HepG2 (cell line): ENCODE results near the gene STRIP1. TPM values are rescaled to one million over a fixed set of nuclear protein-coding genes. Genes with fewer than 3 reads are reported as not detected.

Experiments
- DRAP1 ChIP-seq: IDR thresholded peaks from 2 replicates; pipeline ENCODE4 v1.6.1; 2016; ENCODE audit warnings: missing genetic modification reagents, missing compliant biosample characterization
- FOXA1 ChIP-seq, 2 experiments: fragments of 450-650 bp in 1 of 2; sonication (generic) in 1 of 2; formaldehyde crosslinking in 1 of 2; IDR thresholded peaks; 2 replicates each; pipeline versions ENCODE4 v1.4.0 to v1.6.1; 2016 to 2020; ENCODE audit warnings: missing genetic modification reagents in 1 of 2
- FOXP4 ChIP-seq: sonication (generic); formaldehyde crosslinking; IDR thresholded peaks from 2 replicates; pipeline ENCODE4 v1.4.0; 2020; ENCODE audit warnings: missing genetic modification reagents
- HDAC2 ChIP-seq: sonication (generic); formaldehyde crosslinking; IDR thresholded peaks from 2 replicates; pipeline ENCODE4 v1.4.0; 2020; ENCODE audit warnings: missing genetic modification reagents
- HMGXB3 ChIP-seq: sonication (generic); formaldehyde crosslinking; IDR thresholded peaks from 2 replicates; pipeline ENCODE4 v1.4.0; 2020; ENCODE audit warnings: missing genetic modification reagents, borderline replicate concordance
- HNF4A ChIP-seq: sonication (generic); formaldehyde crosslinking; IDR thresholded peaks from 2 replicates; pipeline ENCODE4 v1.4.0; 2020; ENCODE audit warnings: missing genetic modification reagents
- NCOA1 ChIP-seq: sonication (generic); formaldehyde crosslinking; IDR thresholded peaks from 2 replicates; pipeline ENCODE4 v1.9.0; 2021; ENCODE audit warnings: missing genetic modification reagents
- NFIC ChIP-seq: IDR thresholded peaks from 2 replicates; pipeline ENCODE4 v1.6.1; 2012; ENCODE audit warnings: mild to moderate bottlenecking, low read length, inconsistent platforms
- PATZ1 ChIP-seq: sonication (generic); formaldehyde crosslinking; IDR thresholded peaks from 2 replicates; pipeline ENCODE4 v1.4.0; 2020; ENCODE audit warnings: missing genetic modification reagents
- PHF5A ChIP-seq: IDR thresholded peaks from one replicate; pipeline ENCODE4 v1.6.1; 2018; ENCODE audit warnings: low read depth, missing genetic modification reagents; ENCODE audit not compliant: unreplicated experiment
- RCOR2 ChIP-seq: IDR thresholded peaks from 2 replicates; pipeline ENCODE4 v1.6.1; 2016; ENCODE audit warnings: missing biosample characterization, missing genetic modification reagents
- TARDBP ChIP-seq: sonication (generic); formaldehyde crosslinking; IDR thresholded peaks from 2 replicates; pipeline ENCODE4 v1.8.0; 2022; ENCODE audit warnings: mild to moderate bottlenecking, missing genetic modification reagents
- TBX3 ChIP-seq: fragments of 450-650 bp; IDR thresholded peaks from 2 replicates; pipeline ENCODE4 v1.6.1; 2017; ENCODE audit warnings: antibody characterized with exemption, mild to moderate bottlenecking, inconsistent platforms, borderline replicate concordance
- YEATS4 ChIP-seq: sonication (generic); formaldehyde crosslinking; IDR thresholded peaks from 2 replicates; pipeline ENCODE4 v1.4.0; 2020; ENCODE audit warnings: missing genetic modification reagents, borderline replicate concordance
- ZBTB37 ChIP-seq: sonication (generic); formaldehyde crosslinking; IDR thresholded peaks from 2 replicates; pipeline ENCODE4 v1.4.0; 2020; ENCODE audit warnings: mild to moderate bottlenecking, missing genetic modification reagents
- ZNF3 ChIP-seq: IDR thresholded peaks from 2 replicates; pipeline ENCODE4 v1.7.0; 2017; ENCODE audit warnings: inconsistent platforms
- ZNF414 ChIP-seq: sonication (generic); formaldehyde crosslinking; IDR thresholded peaks from 2 replicates; pipeline ENCODE4 v1.5.0; 2020; ENCODE audit warnings: missing genetic modification reagents
- ZNF652 ChIP-seq: IDR thresholded peaks from 2 replicates; pipeline ENCODE4 v1.6.1; 2016; ENCODE audit warnings: low read depth, borderline replicate concordance
- polyA plus RNA-seq, 8 experiments: library from polyadenylated mRNA; depleted of rRNA in 3 of 8; stranded (reverse) in 7 of 8; unstranded in 1 of 8; fragments of >200 nt; fragmentation: Illumina TruSeq in 4 of 8; extraction: Trizol in 4 of 8; gene quantifications; 2 replicates each; pipeline versions ENCODE4 v1.2.1 to v1.2.3, GENCODE V29; 2011 to 2016; ENCODE audit warnings: low read depth in 4 of 8, missing spikeins in 1 of 8, mixed read lengths in 1 of 8; ENCODE audit not compliant: insufficient read depth in 1 of 8
- total RNA-seq, 5 experiments: library from RNA; depleted of rRNA; stranded (reverse); fragments of >200 nt; fragmentation: Illumina TruSeq; extraction: Trizol; gene quantifications; 2 replicates each; pipeline ENCODE4 v1.2.3, GENCODE V29; 2016; ENCODE audit warnings: low read depth in 1 of 5

The STRIP1 gene
- total and polyA plus RNA-seq, 2 of the 13 experiments (the other 11 are each of a cell fraction or from before 2014, with no cell fraction given) = 20.9 to 27.9 TPM

- peak; percentile 41; the same call in 1 of the 2 replicates for TF ChIP-seq HMGXB3 (CRISPR knock-in tag)
- peak; percentile 5; the same call in 1 of the 2 replicates for TF ChIP-seq ZNF652 (CRISPR knock-in tag)
- peak; percentile 29; the same call in 1 of the 2 replicates for TF ChIP-seq TARDBP (CRISPR knock-in tag)
- TF ChIP-seq YEATS4 = 0 out of 2 replicates have a peak, but pooled peaks have one; percentile 9
- peak; percentile 26; the same call in 1 of the 2 replicates for TF ChIP-seq RCOR2 (CRISPR knock-in tag)
- peak; percentile 49; the same call in 1 of the 2 replicates for TF ChIP-seq FOXP4 (CRISPR knock-in tag)
- TF ChIP-seq HNF4A = peak; percentile 79
- peak; percentile 30 for TF ChIP-seq PHF5A (CRISPR knock-in tag)
- TF ChIP-seq ZNF3 (CRISPR knock-in tag) = no peak
- no peak for TF ChIP-seq PATZ1
- peak; percentile 61; the same call in 1 of the 2 replicates for TF ChIP-seq HDAC2 (CRISPR knock-in tag)
- TF ChIP-seq TBX3 = no peak
- TF ChIP-seq NFIC = 0 out of 2 replicates have a peak, but pooled peaks have one; percentile 25
- TF ChIP-seq DRAP1 = peak; percentile 45; the same call in 1 of the 2 replicates
- TF ChIP-seq ZBTB37 (CRISPR knock-in tag) = no peak
- no peak for TF ChIP-seq NCOA1 (CRISPR knock-in tag)
- no peak for TF ChIP-seq FOXA1 (IDR thresholded peaks at IDR 0.05)
- peak; percentile 59 for TF ChIP-seq FOXA1 (CRISPR knock-in tag; IDR thresholded peaks at IDR 0.05)
- TF ChIP-seq ZNF414 = 0 out of 2 replicates have a peak, but pooled peaks have one; percentile 50
These were observed 46.0 kb upstream of the STRIP1 start (continued) for GRCh38 chr1:109988349-109988914.
